ENCODE data around the gene GPATCH4.
A peak's percentile ranks its signal among the peaks of the same experiment; 100 is the strongest.

Gene GPATCH4

GRCh38 chr1:156560585-156561163, 40.6 kb downstream of the GPATCH4 start:
- no peak for TF ChIP-seq CTCF (IDR thresholded peaks at IDR 0.05; ENCODE audit: low read depth, low read length)
- 0 out of 2 replicates have a peak overlapping the region, but pooled peaks have one; percentile 26 for H3K27ac ChIP-seq
- no peak overlapping the region for H3K4me3 ChIP-seq (ENCODE audit: low read depth, low read length)
- no peaks in the 10 kb centered on the region for H3K27me3 ChIP-seq (ENCODE audit: insufficient read depth, low read depth, severe bottlenecking)
- peak; percentile 59 for DNase-seq
- no peaks in the 10 kb centered on the region for H3K9me3 ChIP-seq (ENCODE audit: severe bottlenecking)
- peaks cover 63% of the 10 kb centered on the region for H3K36me3 ChIP-seq

GRCh38 chr1:156559797-156560385, 41.4 kb downstream of the GPATCH4 start:
- Histone ChIP-seq H3K9me3 (ENCODE audit: severe bottlenecking) (no peaks in the 10 kb centered on the region), H3K36me3 (peaks cover 65% of the 10 kb centered on the region), H3K27ac (no peak overlapping the region), H3K4me3 (ENCODE audit: low read depth, low read length) (no peak overlapping the region), H3K27me3 (ENCODE audit: insufficient read depth, low read depth, severe bottlenecking) (no peaks in the 10 kb centered on the region)
- no peak for TF ChIP-seq CTCF (IDR thresholded peaks at IDR 0.05; ENCODE audit: low read depth, low read length)
- no peak for DNase-seq

- Histone ChIP-seq H3K27me3 (ENCODE audit: insufficient read depth, low read depth, severe bottlenecking) (no peaks in the 10 kb centered on the region), H3K4me3 (ENCODE audit: low read depth, low read length) (no peak overlapping the region), H3K27ac (no peak overlapping the region), H3K36me3 (peaks cover 64% of the 10 kb centered on the region), H3K9me3 (ENCODE audit: severe bottlenecking) (no peaks in the 10 kb centered on the region)
- no peak for DNase-seq
- TF ChIP-seq CTCF (IDR thresholded peaks at IDR 0.05; ENCODE audit: low read depth, low read length): no peak
Measured at GRCh38 chr1:156559086-156559796, 42.0 kb downstream of the GPATCH4 start.

- Histone ChIP-seq H3K27ac (no peak overlapping the region), H3K9me3 (ENCODE audit: severe bottlenecking) (no peaks in the 10 kb centered on the region)
- no peak for DNase-seq
Measured at GRCh38 chr1:156556354-156556753, 44.9 kb downstream of the GPATCH4 start.

GRCh38 chr1:156555715-156556114, 45.6 kb downstream of the GPATCH4 start:
- peaks cover 64% of the 10 kb centered on the region for H3K36me3 ChIP-seq
- H3K9me3 ChIP-seq (ENCODE audit: severe bottlenecking): no peaks in the 10 kb centered on the region
- no peak for DNase-seq
- H3K27me3 ChIP-seq (ENCODE audit: insufficient read depth, low read depth, severe bottlenecking): no peaks in the 10 kb centered on the region
- H3K27ac ChIP-seq: no peak overlapping the region
- no peak overlapping the region for H3K4me3 ChIP-seq (ENCODE audit: low read depth, low read length)
- TF ChIP-seq CTCF (IDR thresholded peaks at IDR 0.05; ENCODE audit: low read depth, low read length): no peak

More at GRCh38 chr1:156556354-156556753, 44.9 kb downstream of the GPATCH4 start:
- TF ChIP-seq CTCF (IDR thresholded peaks at IDR 0.05; ENCODE audit: low read depth, low read length): no peak
- Histone ChIP-seq H3K4me3 (ENCODE audit: low read depth, low read length) (no peak overlapping the region), H3K27me3 (ENCODE audit: insufficient read depth, low read depth, severe bottlenecking) (no peaks in the 10 kb centered on the region), H3K36me3 (peaks cover 61% of the 10 kb centered on the region)

All from WERI-Rb-1 (cell line).